CD8-positive, alpha-beta memory T cell (primary cell): ENCODE data around the gene ZC3HAV1L. TPM values are rescaled to one million over a fixed set of nuclear protein-coding genes. Genes with fewer than 3 reads are reported as not detected.

ENCODE experiments used
- CTCF ChIA-PET: fragments of 350-600 bp; sonication (Branson Sonifier 250); formaldehyde crosslinking; loops from one replicate; lab custom pipeline; 2021; ENCODE audit warnings: antibody characterized with exemption; lab: Charles Lee
- POLR2A ChIA-PET: fragments of 350-600 bp; sonication (Branson Sonifier 250); formaldehyde crosslinking; loops from one replicate; lab custom pipeline; 2021; ENCODE audit warnings: antibody characterized with exemption; lab: Charles Lee
- DNase-seq, 5 donors: peaks; one replicate each; pipeline versions ENCODE4 v3.0.0 to v3.0.0-alpha.2; 2020 to 2022; ENCODE audit warnings: mixed read lengths in 1 of 5
- H3K27ac ChIP-seq: one replicate; pipeline ENCODE4 v1.7.0; 2013; ENCODE audit warnings: low read depth, mild to moderate bottlenecking, low read length, moderate library complexity
- H3K27me3 ChIP-seq: 2 replicates; pipeline ENCODE4 v1.7.0; 2013; ENCODE audit warnings: low read length, mild to moderate bottlenecking; ENCODE audit not compliant: insufficient read depth, poor library complexity, severe bottlenecking
- H3K36me3 ChIP-seq: 2 replicates; pipeline ENCODE4 v1.7.0; 2013; ENCODE audit warnings: mild to moderate bottlenecking, low read length, moderate library complexity; ENCODE audit not compliant: insufficient read depth
- H3K4me1 ChIP-seq: 2 replicates; pipeline ENCODE4 v1.7.0; 2013; ENCODE audit warnings: mild to moderate bottlenecking, low read length, moderate library complexity; ENCODE audit not compliant: insufficient read depth
- H3K4me3 ChIP-seq: 2 replicates; pipeline ENCODE4 v1.7.0; 2013; ENCODE audit warnings: mild to moderate bottlenecking, low read length
- H3K9me3 ChIP-seq: 2 replicates; pipeline ENCODE4 v1.7.0; 2013; ENCODE audit warnings: mild to moderate bottlenecking, low read length
- H3K27ac Mint-ChIP-seq, 8 donors: one replicate each; pipeline ENCODE4 v1.8.0; 2020 to 2021; ENCODE audit warnings: mixed read lengths in 8 of 8, mild to moderate bottlenecking in 6 of 8, inconsistent platforms in 3 of 8, moderate library complexity in 3 of 8
- H3K27me3 Mint-ChIP-seq, 2 donors: one replicate each; pipeline ENCODE4 v1.8.0; 2020 to 2021; ENCODE audit warnings: mixed read lengths in 2 of 2, mild to moderate bottlenecking in 1 of 2, moderate library complexity in 1 of 2
- H3K36me3 Mint-ChIP-seq, 3 donors: one replicate each; pipeline ENCODE4 v1.8.0; 2020 to 2021; ENCODE audit warnings: mixed read lengths in 3 of 3, inconsistent platforms in 1 of 3, mild to moderate bottlenecking in 1 of 3
- H3K4me1 Mint-ChIP-seq, 3 donors: one replicate each; pipeline ENCODE4 v1.8.0; 2020 to 2021; ENCODE audit warnings: mixed read lengths in 3 of 3, inconsistent platforms in 1 of 3, mild to moderate bottlenecking in 1 of 3
- H3K4me3 Mint-ChIP-seq, 7 donors: one replicate each; pipeline ENCODE4 v1.8.0; 2020 to 2021; ENCODE audit warnings: mixed read lengths in 7 of 7, mild to moderate bottlenecking in 6 of 7, moderate library complexity in 4 of 7, inconsistent platforms in 2 of 7
- H3K9me3 Mint-ChIP-seq, 5 donors: one replicate each; pipeline ENCODE4 v1.8.0; 2020 to 2022; ENCODE audit warnings: mixed read lengths in 5 of 5, mild to moderate bottlenecking in 3 of 5, moderate library complexity in 2 of 5, inconsistent platforms in 1 of 5
- polyA plus RNA-seq: library from polyadenylated mRNA; unstranded; fragments of 300-500 nt; fragmentation: Illumina TruSeq; gene quantifications from one replicate; pipeline ENCODE4 v1.2.3, GENCODE V29; 2021
- total RNA-seq, 2 experiments: library from RNA; stranded (reverse); gene quantifications; one replicate each; pipeline ENCODE4 v1.2.3, GENCODE V29; 2021

Gene ZC3HAV1L
- 10 to 100 TPM; 12.6 to 13.6 TPM for total RNA-seq
- 1.1 TPM for polyA plus RNA-seq

- no peaks in the 10 kb centered on the region for H3K9me3 Mint-ChIP-seq
- H3K36me3 ChIP-seq: no peaks in the 10 kb centered on the region
- H3K4me1 ChIP-seq: no peaks in the 10 kb centered on the region
- H3K4me3 ChIP-seq: peak within 1 kb of the TSS; percentile 37
- H3K27ac Mint-ChIP-seq: no peak within 1 kb of the TSS
- H3K27ac ChIP-seq: no peak within 1 kb of the TSS
- H3K27me3 ChIP-seq: no peaks in the 10 kb centered on the region
- peak; percentile 11 to 56 (median 23) for DNase-seq
- ChIA-PET POLR2A (no interaction called here), CTCF (interaction anchor here (1.0 kb wide), 3 partner anchors 8 to 18 kb away, joined by 3 to 6 read pairs (median 4); no protein-coding TSS in a partner anchor)
- peaks cover 14 to 31% (median 25%) of the 10 kb centered on the region in 3 donors for H3K4me1 Mint-ChIP-seq
- H3K4me3 Mint-ChIP-seq: peak within 1 kb of the TSS; percentile 79 to 93 (median 84)
- H3K27me3 Mint-ChIP-seq: peaks cover 0 to 1% of the 10 kb centered on the region in 2 donors
- H3K9me3 ChIP-seq: no peaks in the 10 kb centered on the region
- H3K36me3 Mint-ChIP-seq: no peaks in the 10 kb centered on the region
Measured at GRCh38 chr7:139035586-139036353, at the start of gene ZC3HAV1L. TSS of gene ZC3HAV1L (minus strand) at chr7:139036042. CDS start at chr7:139036017, 25 bp downstream.

- ChIA-PET CTCF (interaction anchor here (1.1 to 4.4 kb wide), 4 partner anchors 9 to 68 kb away, joined by 3 to 24 read pairs (median 8); no protein-coding TSS in a partner anchor), POLR2A (no interaction called here)
- Mint-ChIP-seq H3K27me3 (no peaks in the 10 kb centered on the region), H3K36me3 (peaks cover 29 to 96% (median 50%) of the 10 kb centered on the region in 3 donors), H3K27ac (peak overlapping the region; percentile 58 to 91 (median 84)), H3K4me3 (peak overlapping the region in 5 of 7 donors; percentile 35 to 76 (median 69)), H3K9me3 (peaks cover 0 to 8% (median 2%) of the 10 kb centered on the region in 5 donors), H3K4me1 (peaks cover 84 to 97% (median 96%) of the 10 kb centered on the region in 3 donors)
- Histone ChIP-seq H3K9me3 (no peaks in the 10 kb centered on the region), H3K36me3 (peaks cover 92% of the 10 kb centered on the region), H3K4me1 (peaks cover 88% of the 10 kb centered on the region), H3K4me3 (no peak overlapping the region), H3K27me3 (no peaks in the 10 kb centered on the region), H3K27ac (no peak overlapping the region)
- DNase-seq: no peak
Measured at GRCh38 chr7:139084709-139085108, 48.9 kb upstream of the ZC3HAV1L start.

- CTCF ChIA-PET: no interaction called here
Measured at GRCh38 chr7:139081584-139081983, 45.7 kb upstream of the ZC3HAV1L start.

GRCh38 chr7:139080905-139081304 is 45.1 kb upstream of the ZC3HAV1L start:
- Mint-ChIP-seq H3K9me3 (no peaks in the 10 kb centered on the region), H3K27ac (peak overlapping the region; percentile 68 to 93 (median 78)), H3K4me1 (peaks cover 77 to 94% (median 88%) of the 10 kb centered on the region in 3 donors), H3K36me3 (peaks cover 5 to 98% (median 44%) of the 10 kb centered on the region in 3 donors), H3K4me3 (peak overlapping the region in 5 of 7 donors; percentile 33 to 70 (median 44)), H3K27me3 (no peaks in the 10 kb centered on the region)
- Histone ChIP-seq H3K9me3 (no peaks in the 10 kb centered on the region), H3K27me3 (no peaks in the 10 kb centered on the region), H3K27ac (no peak overlapping the region), H3K36me3 (peaks cover 93% of the 10 kb centered on the region), H3K4me3 (no peak overlapping the region), H3K4me1 (peaks cover 75% of the 10 kb centered on the region)
- no peak for DNase-seq
- CTCF ChIA-PET: interaction anchor here (1.1 to 1.4 kb wide), 3 partner anchors 34 to 64 kb away, joined by 3 to 4 read pairs (median 3); no protein-coding TSS in a partner anchor
- POLR2A ChIA-PET: interaction anchor here (0.6 to 1.5 kb wide), 4 partner anchors 14 to 24 kb away, joined by 3 to 10 read pairs (median 4); no protein-coding TSS in a partner anchor

More at GRCh38 chr7:139081584-139081983, 45.7 kb upstream of the ZC3HAV1L start:
- no peak for DNase-seq
- Mint-ChIP-seq H3K9me3 (peaks cover 0 to 1% (median 0%) of the 10 kb centered on the region in 5 donors), H3K4me3 (peak overlapping the region in 5 of 7 donors; percentile 33 to 70 (median 48)), H3K4me1 (peaks cover 83 to 94% (median 90%) of the 10 kb centered on the region in 3 donors), H3K36me3 (peaks cover 7 to 98% (median 46%) of the 10 kb centered on the region in 3 donors), H3K27ac (peak overlapping the region in 7 of 8 donors; percentile 68 to 93 (median 79)), H3K27me3 (no peaks in the 10 kb centered on the region)
- H3K27ac ChIP-seq: no peak overlapping the region
- POLR2A ChIA-PET: interaction anchor here (1.1 kb wide), 1 partner anchor 22 kb away, joined by 3 read pairs; no protein-coding TSS in a partner anchor
- H3K36me3 ChIP-seq: peaks cover 93% of the 10 kb centered on the region
- H3K4me1 ChIP-seq: peaks cover 77% of the 10 kb centered on the region
- no peak overlapping the region for H3K4me3 ChIP-seq
- no peaks in the 10 kb centered on the region for H3K27me3 ChIP-seq
- H3K9me3 ChIP-seq: no peaks in the 10 kb centered on the region

DNA sequence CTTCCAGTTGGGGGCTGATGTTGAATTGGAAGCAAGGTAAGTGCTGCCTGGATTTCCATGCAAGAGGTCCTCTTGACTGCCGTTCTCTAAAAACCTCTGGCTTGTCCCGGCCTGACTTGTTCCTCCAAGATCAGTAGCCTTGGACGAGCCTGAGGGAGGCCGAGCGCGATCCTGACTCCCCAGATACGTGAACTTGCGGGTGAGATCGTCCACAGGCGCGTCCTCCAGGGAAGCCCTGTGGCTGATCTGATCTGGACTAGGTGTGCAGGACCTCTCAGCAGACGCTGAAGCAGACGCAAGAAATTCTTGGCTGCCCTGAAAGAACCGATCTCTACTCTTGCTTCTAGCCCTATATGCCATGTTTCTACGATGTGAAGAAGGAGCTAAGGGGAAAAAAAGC is 44.0 kb upstream of the ZC3HAV1L start:
- Histone ChIP-seq H3K4me1 (peaks cover 70% of the 10 kb centered on the region), H3K9me3 (no peaks in the 10 kb centered on the region), H3K36me3 (peaks cover 92% of the 10 kb centered on the region), H3K4me3 (no peak overlapping the region), H3K27ac (no peak overlapping the region), H3K27me3 (no peaks in the 10 kb centered on the region)
- peaks cover 70 to 91% (median 88%) of the 10 kb centered on the region in 3 donors for H3K4me1 Mint-ChIP-seq
- H3K36me3 Mint-ChIP-seq: peaks cover 9 to 97% (median 41%) of the 10 kb centered on the region in 3 donors
- H3K27ac Mint-ChIP-seq: peak overlapping the region in 7 of 8 donors; percentile 61 to 84 (median 74)
- CTCF ChIA-PET: interaction anchor here (1.1 to 2.0 kb wide), 4 partner anchors 12 to 63 kb away, joined by 3 to 5 read pairs (median 4); no protein-coding TSS in a partner anchor
- H3K4me3 Mint-ChIP-seq: peak overlapping the region in 3 of 7 donors; percentile 25 to 51 (median 35)
- no peak for DNase-seq
- POLR2A ChIA-PET: interaction anchor here (1.2 to 1.5 kb wide), 2 partner anchors 15 to 25 kb away, joined by 4 to 10 read pairs; no protein-coding TSS in a partner anchor
- no peaks in the 10 kb centered on the region for H3K9me3 Mint-ChIP-seq
- no peaks in the 10 kb centered on the region for H3K27me3 Mint-ChIP-seq

GRCh38 chr7:139078911-139079310 is 43.1 kb upstream of the ZC3HAV1L start:
- Histone ChIP-seq H3K9me3 (no peaks in the 10 kb centered on the region), H3K4me1 (peaks cover 69% of the 10 kb centered on the region), H3K4me3 (no peak overlapping the region), H3K27me3 (no peaks in the 10 kb centered on the region), H3K27ac (no peak overlapping the region), H3K36me3 (peaks cover 87% of the 10 kb centered on the region)
- DNase-seq: no peak
- POLR2A ChIA-PET: interaction anchor here (0.5 kb wide), 1 partner anchor 25 kb away, joined by 13 read pairs; no protein-coding TSS in a partner anchor
- Mint-ChIP-seq H3K27ac (peak overlapping the region; percentile 60 to 86 (median 79)), H3K9me3 (no peaks in the 10 kb centered on the region), H3K27me3 (no peaks in the 10 kb centered on the region), H3K4me1 (peaks cover 65 to 89% (median 85%) of the 10 kb centered on the region in 3 donors), H3K4me3 (peak overlapping the region in 1 of 7 donors; percentile 31), H3K36me3 (peaks cover 12 to 93% (median 40%) of the 10 kb centered on the region in 3 donors)
- CTCF ChIA-PET: interaction anchor here (2.0 to 2.3 kb wide), 2 partner anchors 13 to 16 kb away, joined by 5 to 7 read pairs; no protein-coding TSS in a partner anchor

GRCh38 chr7:139078399-139078798 is 42.6 kb upstream of the ZC3HAV1L start:
- no peak overlapping the region for H3K27ac ChIP-seq
- ChIA-PET CTCF (interaction anchor here (1.1 to 2.4 kb wide), 4 partner anchors 10 to 34 kb away, joined by 3 to 7 read pairs (median 5); no protein-coding TSS in a partner anchor), POLR2A (interaction anchor here (0.5 to 1.0 kb wide), 3 partner anchors 10 to 26 kb away, joined by 3 to 13 read pairs (median 3); no protein-coding TSS in a partner anchor)
- Mint-ChIP-seq H3K4me3 (no peak overlapping the region), H3K4me1 (peaks cover 66 to 89% (median 85%) of the 10 kb centered on the region in 3 donors), H3K9me3 (no peaks in the 10 kb centered on the region), H3K36me3 (peaks cover 15 to 93% (median 36%) of the 10 kb centered on the region in 3 donors), H3K27me3 (no peaks in the 10 kb centered on the region), H3K27ac (peak overlapping the region; percentile 43 to 86 (median 72))
- H3K36me3 ChIP-seq: peaks cover 86% of the 10 kb centered on the region
- no peak for DNase-seq
- H3K4me3 ChIP-seq: no peak overlapping the region
- H3K9me3 ChIP-seq: no peaks in the 10 kb centered on the region
- no peaks in the 10 kb centered on the region for H3K27me3 ChIP-seq
- H3K4me1 ChIP-seq: peaks cover 70% of the 10 kb centered on the region
